NK-92 treated with Interleukin-12 subunit alpha and Interleukin-12 subunit beta, amount 100 ng/mL, for 24 hours (cell line): ENCODE measurements around the gene HOXC6.

Experiments used
- DNase-seq: peaks from one replicate; lab custom pipeline; 2025; lab: John Stamatoyannopoulos, UW

Gene HOXC6

DNA sequence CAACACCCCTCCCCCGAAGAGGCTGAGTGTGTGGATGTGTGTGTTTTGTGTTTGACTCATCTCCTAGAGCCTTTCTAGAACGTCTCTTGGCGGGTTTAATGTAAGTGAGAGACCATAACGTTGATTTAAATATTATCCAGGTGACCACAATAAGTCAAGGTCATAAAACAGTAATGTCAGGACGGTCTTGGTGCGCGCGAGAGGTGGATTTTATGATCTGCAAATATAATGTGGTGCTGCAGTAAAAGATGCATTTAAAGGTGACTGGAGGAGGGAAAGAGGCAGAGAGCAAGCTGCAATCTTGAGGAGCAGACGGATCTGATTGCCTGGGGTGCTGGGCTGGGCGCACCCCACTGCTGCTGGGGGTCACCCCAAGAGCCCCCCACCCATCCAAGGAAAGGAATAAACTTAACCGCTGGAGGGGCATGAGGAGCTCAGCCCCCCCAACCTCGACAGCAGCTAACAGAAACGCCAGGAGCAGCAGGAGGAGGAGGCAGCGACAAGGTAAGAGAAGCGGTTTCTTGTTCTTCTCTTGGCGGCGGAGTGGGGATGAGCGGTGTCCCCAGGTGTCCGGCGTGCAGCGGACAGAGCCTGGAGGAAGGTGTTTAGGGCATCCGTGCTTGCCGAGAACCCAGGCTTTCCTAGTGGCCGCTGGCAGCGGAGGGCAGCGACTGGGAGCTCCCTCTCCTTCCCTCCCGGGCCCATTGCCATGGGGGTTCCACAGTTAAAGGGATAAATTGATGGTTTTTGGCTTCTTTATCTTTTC lies 37.7 kb upstream of the HOXC6 start:
- DNase-seq: no peak

DNA sequence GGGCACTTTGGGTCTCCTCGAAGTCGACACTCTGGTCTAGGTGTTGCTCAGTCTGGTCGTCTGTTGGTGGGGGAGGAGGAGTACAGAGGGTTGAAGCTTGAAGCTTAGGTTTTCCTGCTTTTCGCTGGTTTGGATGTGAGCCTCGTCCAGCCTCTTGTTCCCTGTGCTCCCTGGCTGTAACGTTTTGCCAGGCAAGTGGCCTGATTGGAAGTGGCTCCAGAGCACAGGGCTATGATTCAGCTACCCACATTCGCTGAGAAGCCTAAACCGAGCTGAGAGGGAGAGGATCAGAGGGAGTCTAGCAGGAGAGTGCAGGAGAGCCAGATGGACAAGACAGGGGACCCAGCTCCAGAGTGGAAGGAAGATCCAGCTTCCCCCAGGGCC lies 37.2 kb upstream of the HOXC6 start:
- DNase-seq: no peak

DNA sequence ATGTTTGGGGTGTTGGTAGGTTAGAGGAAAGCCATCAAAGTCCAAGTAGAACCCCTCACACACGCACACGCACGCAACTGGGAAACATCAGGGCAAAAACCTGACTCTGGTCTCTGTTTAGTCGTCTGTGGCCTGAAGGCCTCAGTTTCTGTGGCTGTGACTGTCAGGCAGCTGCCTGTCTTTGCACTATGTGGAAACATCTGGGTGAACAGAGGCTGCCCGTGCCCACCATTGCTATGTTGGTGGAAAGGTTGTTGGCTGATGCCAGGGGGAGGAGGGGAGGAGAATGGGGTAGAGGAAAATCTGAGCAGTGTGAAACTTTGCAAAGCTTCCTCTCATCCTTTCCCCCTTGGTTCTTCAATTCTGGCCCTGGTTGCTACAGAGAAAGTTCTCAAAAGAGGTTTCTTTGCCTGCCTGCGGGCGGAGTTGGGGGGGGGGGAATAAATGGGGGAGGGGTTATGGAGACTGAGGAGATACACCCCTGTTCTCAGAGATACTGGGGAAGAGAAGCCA lies 35.8 kb upstream of the HOXC6 start:
- no peak for DNase-seq

DNA sequence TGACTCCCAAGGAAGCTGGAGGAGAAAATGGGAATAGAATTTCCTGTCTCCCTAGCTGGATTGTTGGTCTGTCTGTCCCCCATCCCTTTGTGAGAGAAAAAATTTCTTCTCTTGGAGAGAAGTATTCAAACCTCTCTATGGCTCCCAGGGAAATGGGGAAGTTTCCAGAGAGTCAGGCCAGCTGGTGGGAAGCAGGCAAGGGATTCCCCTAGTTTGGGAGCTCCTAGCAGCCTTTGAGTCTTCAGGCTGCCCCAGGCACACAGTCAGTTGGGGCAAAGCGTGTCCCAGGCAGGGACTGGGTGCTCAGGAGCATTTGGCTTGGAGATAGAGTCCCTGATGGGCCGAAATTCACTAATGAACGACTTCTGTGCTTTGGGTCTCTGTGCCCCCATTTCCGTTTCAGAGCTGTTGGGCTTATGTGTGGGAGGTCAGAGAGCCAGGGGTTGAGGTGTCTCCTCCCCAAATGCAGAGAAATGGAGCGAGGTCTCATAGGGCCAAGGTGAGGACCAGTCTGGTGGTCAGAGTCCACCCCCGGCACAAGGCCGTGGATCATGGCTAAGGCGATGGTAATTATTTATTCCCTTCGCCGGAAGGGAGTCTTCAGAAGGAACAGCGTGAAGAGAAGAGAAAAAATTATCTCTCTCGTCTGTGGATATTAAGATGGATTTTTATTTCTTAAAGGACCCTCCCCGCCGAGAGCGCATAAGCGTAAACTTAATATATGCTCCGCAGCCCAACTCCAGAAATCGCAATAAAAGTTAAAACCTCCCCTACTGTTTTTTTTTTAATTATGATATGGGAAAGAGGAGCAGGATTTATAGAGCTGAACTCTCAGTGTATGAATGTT lies 34.9 kb upstream of the HOXC6 start:
- no peak for DNase-seq

DNA sequence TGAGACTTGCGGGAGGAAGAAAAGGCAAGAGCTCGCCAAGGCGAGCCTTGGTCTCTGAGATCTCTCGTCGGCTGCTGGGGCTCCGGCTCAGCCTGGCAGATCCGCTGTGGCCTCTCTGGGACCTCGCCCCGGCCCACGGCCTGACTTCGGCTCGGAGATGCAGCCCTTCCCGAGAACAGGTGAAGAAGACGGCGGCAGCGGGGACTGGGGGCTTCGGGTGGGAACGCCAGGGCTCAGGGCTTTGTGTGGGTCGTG lies 34.3 kb upstream of the HOXC6 start:
- no peak for DNase-seq

DNA sequence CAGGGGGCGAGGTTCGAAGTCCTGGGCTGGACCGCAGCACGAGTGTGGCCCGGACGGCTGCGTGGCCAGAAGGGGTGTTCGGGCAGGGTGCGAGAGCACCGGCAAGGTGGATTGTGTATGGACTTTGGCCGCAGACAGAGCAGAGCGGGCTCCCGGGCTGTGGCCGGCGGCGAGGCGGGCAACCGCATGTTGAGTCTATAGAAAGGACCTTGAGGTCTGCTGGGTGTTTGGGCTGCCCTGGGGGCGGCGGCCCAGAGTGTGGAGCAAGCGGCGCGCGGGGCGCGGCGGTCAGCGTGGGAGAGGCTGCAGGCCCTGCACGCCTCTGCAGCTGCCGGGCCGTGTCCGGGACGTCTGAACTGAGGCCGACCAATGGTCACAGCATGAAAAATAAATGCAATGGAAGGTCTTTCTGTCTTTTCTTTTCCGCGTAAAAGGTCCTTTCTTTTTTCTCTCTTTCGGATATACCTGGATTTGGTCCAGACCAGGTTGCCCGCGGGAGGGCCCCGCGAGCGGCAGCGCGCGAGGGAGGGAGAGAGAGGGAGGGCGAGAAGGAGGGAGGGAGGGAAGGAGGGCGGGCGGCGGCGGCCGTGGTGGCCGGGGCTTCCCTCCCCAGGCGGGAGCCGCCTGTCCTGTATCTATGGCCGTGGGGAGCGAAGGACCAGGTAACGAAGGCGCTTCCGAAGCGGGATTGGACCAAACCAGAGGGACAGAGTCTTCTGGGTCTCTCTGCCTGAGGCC lies 33.8 kb upstream of the HOXC6 start:
- no peak for DNase-seq

DNA sequence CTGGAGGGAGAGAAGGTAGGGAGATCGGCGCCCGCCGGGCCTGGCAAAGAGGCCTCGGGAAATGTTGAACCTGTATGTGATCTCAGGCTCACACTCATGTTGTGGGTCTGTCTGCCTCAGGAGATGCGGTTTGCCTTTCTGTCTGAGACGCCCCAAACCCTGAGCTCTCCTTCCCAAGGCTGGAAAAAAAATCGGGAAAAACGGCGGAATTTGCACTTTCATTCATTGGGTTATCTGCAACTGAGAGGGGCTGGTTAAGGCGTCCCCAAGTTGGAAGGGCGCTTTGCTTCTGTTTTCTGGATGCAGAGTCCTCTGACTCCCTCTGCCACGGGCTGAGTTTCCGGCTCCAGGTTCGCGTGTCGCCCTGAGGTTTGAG lies 33.2 kb upstream of the HOXC6 start:
- DNase-seq: no peak

DNA sequence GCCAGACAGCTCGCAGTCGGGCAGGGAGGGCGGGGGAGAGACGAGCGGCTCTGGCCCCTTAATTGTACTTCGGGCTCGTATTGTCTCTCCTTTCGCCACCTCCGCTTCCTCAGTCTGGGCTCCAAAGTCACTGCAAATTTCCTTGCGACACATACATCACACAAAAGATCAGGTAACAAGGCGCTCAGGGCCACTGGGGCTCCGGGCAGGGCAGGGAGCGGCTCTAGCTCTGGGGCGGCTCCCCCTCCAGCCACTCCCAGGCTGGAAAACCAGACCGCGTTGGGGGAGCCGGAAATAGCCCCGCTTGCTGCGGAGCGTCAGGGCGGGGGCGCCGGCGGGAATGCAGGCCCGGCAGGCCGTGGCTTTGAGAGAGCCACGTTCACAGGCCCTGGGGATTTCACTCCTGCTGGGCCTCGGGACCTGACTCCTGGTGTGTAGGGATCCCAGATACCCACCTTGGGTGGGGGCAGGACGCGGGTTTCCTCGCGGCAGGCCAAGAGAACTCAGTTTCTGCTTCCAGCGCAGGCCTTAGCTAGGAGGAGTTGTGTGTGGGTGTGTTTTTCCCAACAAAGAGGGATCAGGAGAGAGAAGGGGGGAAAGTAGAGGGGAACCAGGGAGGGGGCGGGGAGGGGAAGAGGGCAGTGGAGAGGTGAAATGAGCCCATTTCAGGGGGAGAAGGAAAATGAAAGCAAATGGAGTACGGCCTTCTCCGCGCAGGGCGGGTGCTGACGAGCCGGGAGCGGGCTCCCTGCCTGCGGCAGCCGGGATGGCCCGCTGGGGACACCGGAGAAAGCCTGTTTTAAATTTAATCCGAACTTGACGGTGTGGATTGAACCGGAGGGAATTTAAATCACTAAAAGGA lies 32.6 kb upstream of the HOXC6 start:
- no peak for DNase-seq

DNA sequence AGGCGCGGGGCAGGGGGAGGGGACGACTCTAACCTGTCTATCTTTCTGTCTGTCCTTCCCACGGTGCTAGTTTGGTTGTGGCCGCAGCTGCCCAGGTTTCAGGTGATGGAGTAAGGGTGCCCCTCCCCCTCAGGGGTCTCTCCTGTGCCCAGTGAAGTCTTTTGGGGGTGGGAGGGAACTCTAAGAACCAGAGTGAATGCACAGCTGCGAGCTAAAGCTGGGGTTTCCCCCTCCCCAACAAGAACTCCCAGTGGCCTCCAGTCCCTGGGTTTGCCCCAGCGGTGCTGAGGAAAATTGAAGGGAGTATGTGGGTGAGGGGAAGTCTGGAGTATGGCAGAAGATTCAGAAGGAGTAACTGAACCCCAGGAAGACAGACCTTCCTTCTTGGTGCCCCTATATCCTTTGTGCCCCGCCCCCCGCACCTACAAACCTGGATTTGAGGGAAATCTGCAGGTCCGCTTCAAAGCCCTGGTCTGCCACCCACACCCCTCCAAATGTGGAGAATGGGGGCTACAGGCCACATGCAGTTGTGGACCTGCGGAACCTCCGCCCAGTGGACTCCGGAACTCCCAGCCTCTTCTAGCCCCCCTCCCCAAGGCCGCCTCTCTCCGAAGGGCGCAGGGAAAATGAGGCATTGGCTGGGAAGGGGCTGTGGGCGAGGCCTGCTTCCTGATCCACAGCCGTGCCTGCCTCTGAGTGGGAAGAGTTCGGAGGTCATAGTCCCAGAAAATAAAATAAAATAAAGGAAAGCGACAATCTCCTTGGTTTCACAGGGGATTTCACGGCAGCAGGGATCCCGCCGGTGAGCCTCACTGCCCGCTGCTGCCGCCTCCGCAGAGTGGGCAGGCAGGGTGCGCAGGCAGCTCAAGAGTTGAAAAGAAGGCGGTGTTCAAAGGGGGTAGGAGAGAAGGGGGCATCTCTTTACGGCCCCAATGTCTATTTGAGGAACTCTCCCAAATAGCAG lies 31.7 kb upstream of the HOXC6 start:
- DNase-seq: no peak

DNA sequence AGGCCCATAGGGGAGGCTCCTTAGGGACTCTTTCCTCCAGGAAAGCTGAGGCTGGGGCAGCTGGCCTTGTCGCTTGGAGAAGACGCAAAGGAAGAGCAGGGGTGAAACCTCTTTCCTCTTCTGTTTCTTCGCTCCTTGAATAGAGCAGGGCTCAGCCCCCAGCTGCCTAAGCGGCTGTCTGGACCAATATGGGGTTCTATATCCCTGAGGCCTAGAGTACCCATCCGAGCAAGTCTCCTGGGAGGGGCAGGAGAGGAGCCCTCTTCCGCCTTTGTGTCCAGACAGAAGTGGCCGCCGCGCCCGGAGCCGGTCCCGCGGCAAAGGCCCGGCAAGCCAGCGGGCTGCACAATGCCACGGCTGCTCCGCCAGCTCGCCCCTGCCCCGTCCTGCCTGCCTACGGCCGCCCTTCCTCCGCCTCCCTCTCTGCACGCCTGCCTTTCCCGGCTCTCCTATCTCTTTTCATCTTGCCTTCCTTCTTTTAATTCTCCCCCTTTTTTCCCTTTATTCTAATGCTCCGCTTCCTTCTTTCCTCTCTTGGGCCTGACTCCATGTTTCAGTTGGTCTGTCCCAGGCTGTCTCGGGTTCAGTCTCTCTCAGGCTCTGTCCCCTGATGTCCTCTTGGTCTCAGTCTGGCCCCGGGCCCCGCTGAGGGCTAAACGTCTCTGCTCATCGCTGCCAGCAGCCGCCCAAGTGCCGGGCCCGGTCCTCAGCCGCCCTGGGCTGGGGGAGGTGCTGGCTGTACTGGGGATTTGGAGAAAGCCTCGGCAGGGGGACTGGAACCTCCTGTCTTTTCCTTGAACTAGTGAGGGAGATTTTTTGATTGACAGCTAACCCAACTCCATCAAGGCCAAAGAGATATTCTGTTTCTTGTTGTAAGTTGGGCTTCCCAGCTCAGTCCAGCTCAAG lies 30.8 kb upstream of the HOXC6 start:
- DNase-seq: no peak

DNA sequence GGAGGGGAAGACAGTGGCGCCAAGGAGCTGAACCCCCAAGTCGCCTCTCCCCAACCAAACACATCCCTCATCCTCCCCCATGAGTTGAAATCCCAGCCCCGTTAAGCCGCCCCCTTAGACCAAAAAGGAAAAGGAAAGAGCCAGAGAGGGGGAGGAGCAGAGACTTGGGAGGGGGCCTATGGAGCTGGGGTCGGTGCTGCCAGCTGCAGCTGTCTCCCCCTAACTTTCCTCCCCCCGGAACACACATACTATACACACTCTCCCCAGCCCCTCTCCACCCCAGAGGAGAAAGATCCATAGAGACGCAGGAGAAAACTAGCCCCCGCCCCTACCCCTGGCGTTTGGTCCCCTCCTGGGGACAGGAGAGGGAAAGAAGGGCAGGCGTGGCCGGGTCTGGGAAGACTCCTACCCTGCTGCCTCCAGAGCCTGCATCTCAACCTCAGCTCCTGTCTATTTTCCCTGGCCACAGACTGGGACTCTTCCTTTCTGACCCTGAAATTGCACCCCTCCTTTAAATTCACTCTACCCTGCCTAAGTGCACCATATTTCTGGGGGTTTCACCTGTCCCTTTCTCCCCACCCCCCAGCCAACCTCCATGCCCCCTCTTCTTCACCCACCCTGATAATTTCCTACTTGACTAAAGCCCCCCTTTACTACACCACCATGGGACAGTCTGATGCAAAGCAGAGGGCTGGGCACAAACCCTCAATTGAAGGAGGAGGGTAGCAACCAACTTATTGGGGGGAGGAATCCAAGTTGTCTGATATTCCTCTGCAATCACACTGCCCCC lies 29.9 kb upstream of the HOXC6 start:
- no peak for DNase-seq

DNA sequence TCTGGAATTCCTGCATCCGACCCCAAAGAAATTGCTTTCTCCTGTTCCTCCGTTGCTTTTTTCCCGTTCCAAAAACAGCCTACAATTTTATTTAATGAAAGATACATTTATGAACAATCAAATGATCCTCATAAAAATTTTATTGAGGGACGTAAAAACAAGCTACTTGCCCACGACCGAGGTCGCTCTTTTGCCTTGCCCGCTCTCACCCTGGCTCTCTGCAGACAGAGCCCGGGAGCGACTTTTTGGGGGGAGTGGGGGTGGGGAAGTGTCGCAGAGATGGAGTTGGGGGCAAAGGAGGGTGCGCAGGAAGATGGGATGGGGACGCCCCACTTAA lies 29.4 kb upstream of the HOXC6 start:
- DNase-seq: no peak

DNA sequence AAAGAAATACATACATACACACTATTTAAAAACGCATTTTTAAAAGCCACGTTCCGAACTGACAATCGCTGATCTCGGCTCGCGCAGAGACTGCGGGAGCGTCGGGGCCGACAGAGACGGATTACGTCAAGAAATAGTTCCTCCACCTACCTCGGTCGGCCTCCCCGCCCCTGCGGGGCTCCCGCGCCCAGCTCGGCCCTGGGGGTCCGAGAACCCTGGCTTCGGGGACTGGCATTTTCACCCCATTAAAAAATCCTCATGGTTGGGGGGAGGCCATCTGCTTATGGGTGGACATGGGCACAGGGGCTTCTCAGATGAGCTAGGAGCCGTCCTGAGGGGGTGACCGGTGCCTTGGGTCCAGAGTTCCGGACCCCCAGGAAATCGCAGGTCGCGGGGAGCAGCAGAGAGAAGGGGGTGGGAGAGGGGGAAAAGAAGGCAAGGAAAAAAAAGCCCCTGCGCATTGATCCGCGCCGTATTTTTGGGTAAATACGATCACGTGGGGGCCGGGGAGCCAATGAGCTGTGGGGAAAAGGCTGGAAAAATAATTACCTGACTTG lies 28.6 kb upstream of the HOXC6 start:
- DNase-seq: no peak

DNA sequence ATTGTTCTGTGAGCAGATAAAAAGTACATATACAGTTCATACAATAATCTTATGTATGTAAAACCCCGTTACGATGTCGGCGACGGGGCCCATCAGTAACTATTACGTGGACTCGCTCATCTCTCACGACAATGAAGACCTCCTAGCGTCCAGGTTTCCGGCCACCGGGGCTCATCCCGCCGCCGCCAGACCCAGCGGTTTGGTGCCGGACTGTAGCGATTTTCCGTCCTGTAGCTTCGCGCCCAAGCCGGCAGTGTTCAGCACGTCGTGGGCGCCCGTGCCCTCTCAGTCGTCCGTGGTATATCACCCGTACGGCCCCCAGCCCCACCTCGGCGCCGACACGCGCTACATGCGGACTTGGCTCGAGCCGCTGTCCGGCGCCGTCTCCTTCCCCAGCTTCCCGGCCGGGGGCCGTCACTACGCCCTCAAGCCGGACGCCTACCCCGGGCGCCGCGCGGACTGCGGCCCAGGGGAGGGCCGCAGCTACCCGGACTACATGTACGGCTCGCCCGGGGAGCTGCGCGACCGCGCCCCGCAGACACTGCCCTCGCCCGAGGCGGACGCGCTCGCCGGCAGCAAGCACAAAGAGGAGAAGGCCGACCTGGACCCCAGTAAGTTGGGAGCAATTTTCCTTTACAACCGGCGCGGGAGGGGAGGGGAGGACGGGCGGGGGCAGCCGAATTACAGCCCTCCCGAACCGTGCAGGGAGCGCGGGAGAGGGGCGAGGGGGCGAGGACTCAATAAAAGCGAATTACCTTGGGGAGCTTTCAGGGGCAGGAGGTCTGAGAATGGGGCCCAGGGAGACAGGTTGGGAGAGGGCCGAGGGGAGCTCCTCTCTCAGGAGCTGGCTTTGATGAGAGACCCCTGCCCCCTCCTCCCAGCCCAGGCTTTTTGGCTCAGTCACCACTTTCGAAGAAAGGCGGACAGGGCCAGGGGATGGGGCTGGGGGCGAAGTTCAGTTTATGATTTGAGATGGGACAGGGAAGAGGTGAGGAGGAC lies 27.8 kb upstream of the HOXC6 start, which contains the start of gene HOXC9:
Gene HOXC9 (plus strand): TSS at position 46 of the 999 bp plus-strand sequence. CDS start 28 bp downstream, at position 74.
- DNase-seq: no peak

DNA sequence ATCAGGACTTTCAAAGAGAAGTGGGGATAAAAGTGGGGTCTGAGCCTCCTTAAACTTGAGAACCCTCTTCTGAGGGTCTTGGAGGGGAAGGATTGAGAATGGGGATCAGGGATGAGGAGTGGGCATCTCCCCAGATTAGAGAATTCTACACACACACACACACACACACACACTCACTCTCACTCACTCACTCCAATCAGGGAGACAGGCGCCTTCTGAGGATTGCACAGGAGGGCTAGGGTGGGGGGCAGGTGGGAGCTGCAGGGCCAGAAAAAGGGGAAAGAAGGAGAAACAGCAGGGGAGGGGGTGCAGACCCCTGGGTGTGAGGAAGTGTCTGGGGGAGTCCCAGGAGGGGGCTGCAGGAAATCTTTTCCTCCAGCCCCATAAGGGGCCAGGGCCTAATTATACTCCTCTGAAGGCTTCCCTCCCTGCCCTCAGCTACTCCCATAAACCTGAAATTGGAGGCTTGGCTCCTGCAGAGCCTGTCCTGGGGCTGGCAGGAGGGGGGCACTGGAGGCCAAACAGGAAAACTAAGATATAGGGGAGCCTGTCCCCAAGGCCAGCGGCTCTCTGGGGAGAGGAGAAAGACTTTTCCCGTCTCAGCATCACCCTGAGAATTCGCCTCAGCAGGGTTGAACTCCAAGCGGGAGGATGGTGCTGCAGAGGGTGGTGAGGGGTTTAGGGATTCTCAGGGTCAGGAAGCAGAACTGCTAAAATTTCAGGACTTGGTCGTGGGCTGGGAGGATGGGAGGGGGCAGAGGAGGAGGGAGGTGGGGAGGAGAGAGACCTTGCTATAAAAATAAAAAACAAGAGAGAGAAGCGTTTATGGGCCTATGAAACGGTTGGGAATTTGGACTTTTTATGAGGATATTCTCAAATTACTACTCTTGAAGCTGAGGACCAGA lies 26.7 kb upstream of the HOXC6 start:
- no peak for DNase-seq

DNA sequence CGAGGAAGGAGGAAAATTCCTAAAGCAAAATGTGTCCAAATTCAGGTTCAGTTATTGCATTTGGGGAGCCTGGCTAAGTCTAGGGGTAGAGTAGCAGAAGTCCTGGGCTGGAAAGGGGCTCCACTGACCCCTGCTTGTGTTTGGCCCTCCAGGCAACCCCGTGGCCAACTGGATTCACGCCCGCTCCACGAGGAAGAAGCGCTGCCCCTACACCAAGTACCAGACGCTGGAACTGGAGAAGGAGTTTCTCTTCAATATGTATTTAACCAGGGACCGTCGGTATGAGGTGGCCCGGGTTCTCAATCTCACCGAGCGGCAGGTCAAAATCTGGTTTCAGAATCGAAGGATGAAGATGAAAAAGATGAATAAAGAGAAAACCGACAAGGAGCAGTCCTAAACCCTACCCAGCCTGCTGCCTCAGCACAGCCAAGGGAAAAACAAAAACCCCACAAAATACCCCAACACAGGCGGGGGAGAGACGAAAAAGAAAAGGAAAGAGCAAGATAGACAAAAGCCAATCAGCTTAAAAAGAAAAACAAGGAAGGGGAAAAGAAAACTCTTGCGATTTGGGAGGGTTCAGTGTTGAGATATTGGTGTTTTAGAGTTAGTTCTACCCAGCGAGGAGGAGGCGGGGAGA lies 25.8 kb upstream of the HOXC6 start:
- no peak for DNase-seq
